Measurements from ENCODE around the gene EXOSC9.

The EXOSC9 gene

GRCh38 chr4:121788896-121789295 lies 12.2 kb upstream of the EXOSC9 start:
- no peak for DNase-seq (ENCODE audit: low read depth in 2 of 2)

- DNase-seq (ENCODE audit: low read depth in 2 of 2), result no peak
These were observed 11.7 kb upstream of the EXOSC9 start for GRCh38 chr4:121789455-121789854.

DNA sequence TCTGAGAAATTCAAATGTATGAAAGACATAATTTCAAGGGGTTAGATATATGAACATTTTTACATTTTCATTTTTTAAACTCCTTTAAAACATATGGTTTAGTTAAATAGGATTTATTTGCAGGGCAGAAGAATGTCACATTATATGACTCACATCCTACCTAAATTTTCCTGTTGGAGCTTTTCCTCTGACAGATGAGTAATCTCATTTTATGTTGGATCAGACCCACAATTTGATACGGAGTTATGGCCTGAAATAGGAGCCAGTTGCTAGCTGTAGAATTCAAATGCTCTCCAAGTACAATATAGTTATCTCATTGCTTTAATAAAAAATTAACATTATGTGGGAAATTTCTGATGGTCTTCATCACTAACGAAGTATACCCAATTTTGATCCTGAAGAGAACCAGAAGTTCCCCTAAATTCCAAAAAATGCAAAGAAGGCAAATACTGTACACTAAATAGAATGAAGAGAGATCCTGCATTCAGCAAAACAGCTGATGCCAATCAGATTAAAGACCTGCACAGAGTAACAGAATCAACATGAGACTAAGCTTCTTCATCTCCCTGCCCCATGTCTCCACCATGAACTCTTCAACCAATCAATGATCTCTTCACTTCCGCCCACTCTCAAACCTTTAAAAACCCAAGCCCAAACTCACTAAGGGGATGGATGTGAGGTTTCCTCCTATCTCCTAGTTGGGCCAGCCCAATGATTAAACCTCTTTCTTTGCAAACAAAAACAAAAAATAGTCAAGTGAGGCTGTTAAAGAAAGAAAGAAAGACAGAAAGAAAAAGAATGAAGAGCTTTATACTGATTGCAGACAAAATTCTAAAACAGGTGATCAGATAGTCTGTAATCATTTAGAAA lies 10.9 kb upstream of the EXOSC9 start:
- no peak for DNase-seq (ENCODE audit: low read depth in 2 of 2)

DNA sequence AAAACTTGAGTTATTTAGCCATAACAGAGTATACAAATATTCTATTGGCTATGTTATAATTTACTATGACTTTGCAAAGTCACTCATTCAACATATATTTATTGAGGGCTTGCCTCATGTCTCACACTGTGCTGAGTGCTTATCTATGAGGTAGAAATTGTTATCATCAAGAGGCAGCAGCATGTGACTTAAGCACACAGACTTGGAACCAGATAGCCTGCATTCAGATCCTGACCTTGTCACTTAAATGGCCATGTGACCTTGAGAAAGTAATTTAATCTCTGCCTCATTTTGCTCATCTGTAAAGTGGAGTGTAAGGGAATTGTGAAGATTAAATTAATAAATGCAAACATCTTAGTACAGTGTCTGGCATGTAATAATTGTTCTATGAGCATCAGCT lies 10.1 kb upstream of the EXOSC9 start:
- DNase-seq (ENCODE audit: low read depth in 2 of 2), result no peak

GRCh38 chr4:121791481-121791880 lies 9.6 kb upstream of the EXOSC9 start:
- DNase-seq (ENCODE audit: low read depth in 2 of 2), result no peak

GRCh38 chr4:121792966-121793365 lies 8.2 kb upstream of the EXOSC9 start:
- no peak for DNase-seq (ENCODE audit: low read depth in 2 of 2)

- no peak for DNase-seq (ENCODE audit: low read depth in 2 of 2)
These were observed 6.5 kb upstream of the EXOSC9 start for GRCh38 chr4:121794505-121795188.

DNA sequence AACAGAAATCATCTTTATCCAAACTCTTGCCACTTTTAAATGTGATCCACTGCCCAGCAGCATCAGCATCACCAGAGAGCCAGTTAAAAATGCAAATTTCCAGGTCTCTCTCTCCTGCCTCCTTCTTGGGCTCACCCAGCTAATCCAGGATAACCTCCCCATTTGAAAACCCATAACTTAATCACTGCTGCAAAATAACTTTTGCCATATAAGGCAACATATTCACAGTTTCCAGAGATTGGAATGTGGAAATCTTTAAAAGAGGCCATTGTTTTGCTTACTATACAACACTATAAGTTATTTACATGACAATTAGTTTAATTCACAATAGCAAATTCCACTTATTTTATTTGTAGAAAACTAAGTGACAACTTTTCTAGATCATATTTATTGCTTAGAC lies 4.8 kb upstream of the EXOSC9 start:
- DNase-seq (ENCODE audit: low read depth in 2 of 2), result no peak

GRCh38 chr4:121799208-121799823 lies 1.8 kb upstream of the EXOSC9 start:
- no peak for DNase-seq (ENCODE audit: low read depth in 2 of 2)

DNA sequence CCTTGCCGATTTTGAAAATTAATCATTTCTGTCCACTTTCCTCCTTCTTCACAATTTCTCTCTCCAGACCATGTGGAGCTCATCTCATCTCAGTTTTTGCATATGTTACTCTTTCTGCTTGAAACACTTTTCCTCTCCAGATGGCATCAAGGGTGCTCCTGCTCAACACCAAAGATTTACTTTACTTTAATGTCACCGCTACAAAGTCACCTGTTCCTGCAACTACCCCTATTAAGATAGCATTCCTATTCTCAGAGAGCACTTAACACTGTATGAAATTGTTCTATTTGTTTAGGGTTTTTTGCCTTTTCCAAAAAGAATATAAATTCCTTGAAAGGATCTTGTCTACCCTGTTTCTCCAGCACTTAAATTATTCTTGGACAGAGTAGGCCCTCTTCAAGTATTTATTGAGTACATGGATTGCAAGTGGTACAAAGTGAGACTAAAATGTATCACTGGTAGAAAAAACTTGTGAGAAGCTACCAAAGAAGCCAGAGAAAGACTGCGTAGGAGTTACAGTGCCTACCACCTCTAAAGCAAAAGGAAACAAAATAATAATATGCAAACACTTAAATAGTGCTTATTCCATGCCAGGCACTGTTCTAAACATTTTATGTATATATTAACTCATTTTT lies 1.1 kb upstream of the EXOSC9 start:
- DNase-seq (ENCODE audit: low read depth in 2 of 2), result no peak

GRCh38 chr4:121800638-121800960 lies 524 bp upstream of the EXOSC9 start:
- no peak for DNase-seq (ENCODE audit: low read depth in 2 of 2)

DNA sequence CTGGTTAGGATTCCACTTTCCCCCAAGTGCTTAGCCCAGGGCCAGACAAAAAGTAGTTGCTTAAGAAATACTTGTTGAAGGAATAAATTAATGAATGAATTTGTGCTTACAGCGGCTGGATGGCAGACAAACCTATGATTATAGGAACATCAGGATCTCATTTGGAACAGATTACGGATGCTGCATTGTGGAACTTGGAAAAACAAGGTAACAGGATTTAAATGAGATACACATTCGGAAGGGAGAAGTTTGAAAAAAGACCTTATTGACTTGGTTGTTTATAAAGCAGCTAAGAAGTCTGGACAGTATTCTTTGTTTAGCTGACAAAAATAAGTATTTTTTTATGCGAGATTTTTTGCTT lies 572 bp downstream of the EXOSC9 start:
- DNase-seq (ENCODE audit: low read depth in 2 of 2), result no peak

GRCh38 chr4:121806411-121806810 lies 5.3 kb downstream of the EXOSC9 start:
- DNase-seq (ENCODE audit: low read depth in 2 of 2), result no peak

- no peak for DNase-seq (ENCODE audit: low read depth in 2 of 2)
These were observed 10.0 kb downstream of the EXOSC9 start for GRCh38 chr4:121811122-121811521.

DNA sequence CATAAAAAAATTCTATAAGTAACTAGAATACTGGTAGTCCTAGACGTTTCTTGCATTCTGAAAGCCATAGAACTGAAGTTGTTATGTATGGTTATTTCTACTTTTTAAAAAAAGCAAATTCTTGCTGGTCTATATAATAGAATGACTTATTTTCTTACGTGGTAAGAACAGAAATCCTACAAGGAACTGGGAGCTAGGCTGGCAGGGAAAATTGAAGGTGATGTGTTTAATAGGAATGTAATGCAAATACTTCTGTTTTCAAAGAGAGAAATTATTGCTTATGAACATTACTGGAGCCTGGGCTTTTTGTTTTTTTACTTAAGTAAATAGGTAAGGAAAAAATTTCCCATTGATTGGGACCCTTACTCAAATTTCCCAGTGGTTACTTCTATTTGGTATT lies 13.6 kb downstream of the EXOSC9 start:
- no peak for DNase-seq (ENCODE audit: low read depth in 2 of 2)

DNA sequence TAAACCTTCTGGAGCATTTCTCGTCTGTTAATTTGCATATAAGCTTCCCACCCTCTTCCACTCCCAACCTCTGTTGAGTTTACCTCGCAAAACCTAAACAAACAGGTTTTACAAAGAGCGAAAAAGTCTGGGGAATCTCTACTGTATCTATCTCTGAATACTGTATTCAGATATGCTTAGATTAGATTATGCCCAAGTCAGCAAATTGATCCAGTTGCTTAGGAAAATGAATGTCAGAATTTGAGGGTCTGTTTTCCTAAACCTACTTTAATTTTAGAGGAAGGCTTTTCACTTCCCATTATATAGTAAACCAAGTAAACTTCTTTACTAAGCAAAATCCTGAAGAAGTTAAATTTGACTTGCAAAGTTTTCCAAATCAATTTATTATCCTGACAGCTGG lies 15.9 kb downstream of the EXOSC9 start:
- DNase-seq (ENCODE audit: low read depth in 2 of 2), result no peak

DNA sequence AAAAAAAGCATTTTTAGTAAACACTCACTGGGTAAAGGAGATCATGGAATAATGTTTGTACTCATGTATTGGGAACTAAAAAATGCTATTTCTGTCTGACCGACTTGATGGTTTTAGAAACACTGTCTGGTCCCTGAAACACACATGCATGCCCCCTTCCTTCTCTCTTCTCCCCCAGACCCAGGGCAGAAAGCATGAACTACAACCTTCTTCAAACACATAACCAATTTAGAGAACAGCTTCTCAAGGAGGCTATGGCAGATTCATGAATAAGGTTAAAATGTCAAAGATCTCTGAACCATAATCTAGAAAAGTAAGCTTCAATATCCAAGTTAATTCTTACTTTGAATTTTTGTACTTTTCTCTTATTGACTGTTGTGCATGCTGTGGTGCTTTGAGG lies 16.6 kb downstream of the EXOSC9 start:
- DNase-seq (ENCODE audit: low read depth in 2 of 2), result no peak

DNA sequence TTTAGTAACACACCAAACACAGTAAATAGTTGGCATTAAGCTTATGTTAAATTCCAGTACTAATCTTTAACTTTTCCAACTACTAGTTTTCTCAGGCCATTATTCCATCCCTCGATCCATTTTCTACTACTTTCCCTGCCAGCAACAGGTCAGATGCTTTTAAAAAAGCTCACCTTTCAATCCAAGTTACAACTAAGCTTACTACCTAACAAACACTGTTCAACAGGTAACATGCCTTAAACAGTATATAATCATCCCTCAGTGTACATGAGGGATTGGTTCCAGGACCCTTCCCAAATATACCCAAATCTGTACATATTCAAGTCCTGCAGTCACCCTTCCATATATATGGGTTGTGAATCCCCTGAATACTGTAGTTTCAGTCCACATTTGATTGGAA lies 17.1 kb downstream of the EXOSC9 start:
- DNase-seq (ENCODE audit: low read depth in 2 of 2), result no peak

DNA sequence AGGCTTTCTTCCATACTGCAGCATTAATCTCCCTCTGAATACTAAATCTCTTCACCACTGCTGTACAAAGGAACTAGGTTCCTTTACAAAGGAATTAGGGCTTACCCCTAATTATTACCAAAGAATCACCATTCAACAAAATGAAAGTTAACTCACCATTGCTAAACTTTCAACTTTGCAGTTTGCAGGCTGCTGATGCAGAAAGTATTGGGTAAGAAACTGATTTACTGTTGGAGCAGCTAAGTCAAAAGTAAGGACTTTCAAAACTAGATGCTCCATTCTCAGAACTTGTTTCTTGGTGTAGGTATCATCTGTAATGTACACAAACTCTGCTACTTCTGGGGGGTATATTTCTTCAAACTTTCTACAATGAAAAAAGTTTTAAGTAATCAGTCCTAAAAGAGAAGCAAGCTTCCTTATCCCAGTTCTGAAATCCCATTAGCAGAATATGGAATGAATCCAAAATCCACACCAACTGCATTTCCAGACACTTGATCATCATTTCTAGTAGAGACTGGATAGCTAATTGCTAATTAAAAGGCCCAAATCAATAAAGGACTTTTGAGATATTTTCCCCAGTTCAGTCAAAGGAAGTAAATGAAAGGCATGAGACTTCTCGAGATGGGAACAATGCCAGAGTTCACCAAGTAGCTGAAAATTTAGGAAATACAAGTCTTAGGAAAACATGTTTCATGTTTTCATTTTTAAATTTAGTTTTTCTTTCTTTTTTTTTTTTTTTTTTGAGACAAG lies 18.3 kb downstream of the EXOSC9 start:
- no peak for DNase-seq (ENCODE audit: low read depth in 2 of 2)

- DNase-seq (ENCODE audit: low read depth in 2 of 2), result no peak
These were observed 20.9 kb downstream of the EXOSC9 start for GRCh38 chr4:121822047-121822446.

GRCh38 chr4:121822796-121823504 lies 21.8 kb downstream of the EXOSC9 start:
- DNase-seq (ENCODE audit: low read depth in 2 of 2), result no peak

Measured in stimulated activated CD8-positive, alpha-beta memory T cell treated with anti-CD3 and anti-CD28 coated beads, Interleukin-2, amount 100 ng/mL, for 1 hour (primary cell).